ENCODE results near the gene PADI4.

DNA sequence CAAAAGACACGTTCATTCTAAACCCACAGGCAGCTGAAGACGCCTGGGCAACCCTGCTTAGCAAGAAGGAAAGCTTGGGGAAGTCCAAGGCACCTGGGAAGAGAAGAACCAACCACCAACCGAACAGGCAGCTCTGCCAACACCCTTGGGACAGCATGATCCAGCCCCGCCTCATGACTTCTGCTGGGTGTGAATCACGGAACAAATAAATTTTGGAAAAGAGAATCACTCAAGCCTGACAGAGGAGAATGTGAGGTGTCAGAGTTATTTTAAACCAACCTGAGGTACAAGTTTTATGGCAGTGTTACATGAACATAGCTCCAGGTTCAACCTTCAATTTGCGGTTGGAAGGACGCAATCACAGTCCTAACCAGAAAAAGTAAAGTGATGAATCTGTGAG is 10.0 kb upstream of the PADI4 start:
- TF ChIP-seq, protein P1, sequence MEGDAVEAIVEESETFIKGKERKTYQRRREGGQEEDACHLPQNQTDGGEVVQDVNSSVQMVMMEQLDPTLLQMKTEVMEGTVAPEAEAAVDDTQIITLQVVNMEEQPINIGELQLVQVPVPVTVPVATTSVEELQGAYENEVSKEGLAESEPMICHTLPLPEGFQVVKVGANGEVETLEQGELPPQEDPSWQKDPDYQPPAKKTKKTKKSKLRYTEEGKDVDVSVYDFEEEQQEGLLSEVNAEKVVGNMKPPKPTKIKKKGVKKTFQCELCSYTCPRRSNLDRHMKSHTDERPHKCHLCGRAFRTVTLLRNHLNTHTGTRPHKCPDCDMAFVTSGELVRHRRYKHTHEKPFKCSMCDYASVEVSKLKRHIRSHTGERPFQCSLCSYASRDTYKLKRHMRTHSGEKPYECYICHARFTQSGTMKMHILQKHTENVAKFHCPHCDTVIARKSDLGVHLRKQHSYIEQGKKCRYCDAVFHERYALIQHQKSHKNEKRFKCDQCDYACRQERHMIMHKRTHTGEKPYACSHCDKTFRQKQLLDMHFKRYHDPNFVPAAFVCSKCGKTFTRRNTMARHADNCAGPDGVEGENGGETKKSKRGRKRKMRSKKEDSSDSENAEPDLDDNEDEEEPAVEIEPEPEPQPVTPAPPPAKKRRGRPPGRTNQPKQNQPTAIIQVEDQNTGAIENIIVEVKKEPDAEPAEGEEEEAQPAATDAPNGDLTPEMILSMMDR (IDR thresholded peaks at IDR 0.05) = no peak
- no peak for TF ChIP-seq POLR2A (IDR thresholded peaks at IDR 0.05)
